Mesenchymal stem cell (in vitro differentiated cells and primary cell): ENCODE results near the gene HHIPL1.
A peak's percentile ranks its signal among the peaks of the same experiment; 100 is the strongest.

ENCODE experiments used
- DNase-seq: peaks from one replicate; pipeline ENCODE4 v3.0.0-alpha.2; 2013
- H2AFZ ChIP-seq: one replicate; pipeline ENCODE4 v1.6.1; 2013; ENCODE audit warnings: low read depth, mild to moderate bottlenecking, control low read depth, inconsistent platforms, low read length, moderate library complexity
- H2AK5ac ChIP-seq: 2 replicates; pipeline ENCODE4 v1.6.1; 2013; ENCODE audit warnings: low read length, moderate library complexity, mild to moderate bottlenecking, inconsistent platforms; ENCODE audit not compliant: severe bottlenecking
- H2BK120ac ChIP-seq: one replicate; pipeline ENCODE4 v1.6.1; 2013; ENCODE audit warnings: low read depth, mild to moderate bottlenecking, inconsistent platforms, low read length, moderate library complexity
- H2BK12ac ChIP-seq, 2 experiments: one replicate each; pipeline ENCODE4 v1.6.1; 2013; ENCODE audit warnings: inconsistent platforms in 2 of 2, low read length in 2 of 2, mild to moderate bottlenecking in 2 of 2, moderate library complexity in 2 of 2, control low read depth in 1 of 2
- H2BK15ac ChIP-seq: one replicate; pipeline ENCODE4 v1.6.1; 2013; ENCODE audit warnings: mild to moderate bottlenecking, low read depth, inconsistent platforms; ENCODE audit not compliant: poor library complexity, severe bottlenecking
- H2BK5ac ChIP-seq: 2 replicates; pipeline ENCODE4 v1.6.1; 2013; ENCODE audit warnings: low read depth, mild to moderate bottlenecking, low read length, control low read depth, inconsistent platforms; ENCODE audit not compliant: poor library complexity, severe bottlenecking
- H3K14ac ChIP-seq, 2 experiments: one replicate each; pipeline ENCODE4 v1.6.1; 2013; ENCODE audit warnings: inconsistent platforms in 2 of 2, low read length in 2 of 2, control low read depth in 1 of 2, mild to moderate bottlenecking in 1 of 2, moderate library complexity in 1 of 2
- H3K18ac ChIP-seq, 2 experiments: one replicate each; pipeline ENCODE4 v1.6.1; 2013; ENCODE audit warnings: inconsistent platforms in 2 of 2, low read length in 2 of 2, control low read depth in 1 of 2, low read depth in 1 of 2, mild to moderate bottlenecking in 1 of 2
- H3K23ac ChIP-seq, 2 experiments: one replicate each; pipeline ENCODE4 v1.6.1; 2013; ENCODE audit warnings: inconsistent platforms in 2 of 2, low read length in 2 of 2, mild to moderate bottlenecking in 2 of 2, moderate library complexity in 2 of 2, control low read depth in 1 of 2
- H3K27ac ChIP-seq: 2 replicates; pipeline ENCODE4 v1.5.1; 2013; ENCODE audit warnings: mild to moderate bottlenecking, moderate library complexity, low read length, control low read depth, inconsistent platforms; ENCODE audit not compliant: poor library complexity, severe bottlenecking
- H3K27me3 ChIP-seq, 2 experiments: 2 replicates each; pipeline versions ENCODE4 v1.6.1 to v1.7.0; 2013; ENCODE audit warnings: low read length in 2 of 2, mild to moderate bottlenecking in 2 of 2, moderate library complexity in 2 of 2, control low read depth in 1 of 2, inconsistent platforms in 1 of 2; ENCODE audit not compliant: control insufficient read depth in 1 of 2, insufficient read depth in 1 of 2
- H3K36me3 ChIP-seq, 2 experiments: 2 replicates each; pipeline versions ENCODE4 v1.6.1 to v1.7.0; 2013; ENCODE audit warnings: low read length in 2 of 2, control low read depth in 1 of 2, inconsistent platforms in 1 of 2, low read depth in 1 of 2, mild to moderate bottlenecking in 1 of 2; ENCODE audit not compliant: insufficient read depth in 2 of 2, control insufficient read depth in 1 of 2
- H3K4ac ChIP-seq, 2 experiments: one replicate each; pipeline ENCODE4 v1.6.1; 2013; ENCODE audit warnings: inconsistent platforms in 2 of 2, low read length in 2 of 2, mild to moderate bottlenecking in 2 of 2, moderate library complexity in 2 of 2, control low read depth in 1 of 2, low read depth in 1 of 2
- H3K4me1 ChIP-seq: 2 replicates; pipeline ENCODE4 v1.6.1; 2013; ENCODE audit warnings: low read depth, low read length, control low read depth; ENCODE audit not compliant: control insufficient read depth, insufficient read depth
- H3K4me2 ChIP-seq: 2 replicates; pipeline ENCODE4 v1.6.1; 2013; ENCODE audit warnings: low read length, mild to moderate bottlenecking, inconsistent platforms; ENCODE audit not compliant: poor library complexity, severe bottlenecking
- H3K4me3 ChIP-seq, 2 experiments: 2 replicates each; pipeline versions ENCODE4 v1.5.1 to v1.7.0; 2013; ENCODE audit warnings: low read length in 2 of 2, mild to moderate bottlenecking in 2 of 2, control low read depth in 1 of 2, low read depth in 1 of 2; ENCODE audit not compliant: insufficient read depth in 1 of 2
- H3K79me1 ChIP-seq: replicated peaks from 2 replicates; pipeline ENCODE4 v1.6.1; 2013; ENCODE audit warnings: mild to moderate bottlenecking, control low read depth, low read length, inconsistent platforms; ENCODE audit not compliant: poor library complexity, severe bottlenecking
- H3K9ac ChIP-seq: 2 replicates; pipeline ENCODE4 v1.7.0; 2013; ENCODE audit warnings: mild to moderate bottlenecking, low read length, moderate library complexity
- H3K9me3 ChIP-seq: 2 replicates; pipeline ENCODE4 v1.7.0; 2013; ENCODE audit warnings: mild to moderate bottlenecking, low read length; ENCODE audit not compliant: control insufficient read depth
- H4K8ac ChIP-seq: one replicate; pipeline ENCODE4 v1.6.1; 2013; ENCODE audit warnings: inconsistent platforms, mild to moderate bottlenecking, low read length, moderate library complexity
- H4K91ac ChIP-seq: one replicate; pipeline ENCODE4 v1.6.1; 2013; ENCODE audit warnings: mild to moderate bottlenecking, low read length, inconsistent platforms
- WGBS: methylation state at CpG from one replicate; pipeline ENCODE4 v1.1.7; 2013; ENCODE audit warnings: mixed read lengths; 5-methylcytosine and 5-hydroxymethylcytosine counted together

Gene HHIPL1

GRCh38 chr14:99667821-99668220 is 22.9 kb downstream of the HHIPL1 start:
- peaks cover 4 to 10% of the 10 kb centered on the region in 2 experiments for H3K27me3 ChIP-seq
- H3K18ac ChIP-seq: no peak overlapping the region
- no peaks in the 10 kb centered on the region for H3K9me3 ChIP-seq
- H3K79me1 ChIP-seq: no peaks in the 10 kb centered on the region
- no peak overlapping the region for H2AFZ ChIP-seq
- H2BK15ac ChIP-seq: no peak overlapping the region
- H2BK120ac ChIP-seq: no peak overlapping the region
- peaks cover 2% of the 10 kb centered on the region for H3K4me1 ChIP-seq
- H3K4ac ChIP-seq: no peak overlapping the region
- no peak overlapping the region for H4K8ac ChIP-seq
- H3K9ac ChIP-seq: no peak overlapping the region
- no peak overlapping the region for H3K4me2 ChIP-seq
- no peaks in the 10 kb centered on the region for H3K36me3 ChIP-seq
- no peak overlapping the region for H3K27ac ChIP-seq
- no peak overlapping the region for H2BK12ac ChIP-seq
- H3K14ac ChIP-seq: no peak overlapping the region
- no peak overlapping the region for H3K23ac ChIP-seq
- WGBS: 92% methylated on average over 9 of the region's 9 CpGs
- H4K91ac ChIP-seq: no peak overlapping the region
- H2AK5ac ChIP-seq: no peak overlapping the region
- no peak overlapping the region for H3K4me3 ChIP-seq
- H2BK5ac ChIP-seq: no peak overlapping the region
- no peak for DNase-seq

GRCh38 chr14:99668307-99669295 is 23.7 kb downstream of the HHIPL1 start:
- Histone ChIP-seq H3K27me3 (peaks cover 4 to 10% of the 10 kb centered on the region in 2 experiments), H2BK12ac (no peak overlapping the region), H4K8ac (no peak overlapping the region), H4K91ac (no peak overlapping the region), H3K4me1 (peaks cover 2% of the 10 kb centered on the region), H3K36me3 (no peaks in the 10 kb centered on the region), H3K79me1 (no peaks in the 10 kb centered on the region), H3K4me2 (no peak overlapping the region), H3K23ac (no peak overlapping the region), H2BK120ac (no peak overlapping the region), H3K9me3 (no peaks in the 10 kb centered on the region), H2AK5ac (no peak overlapping the region), H2AFZ (no peak overlapping the region), H3K4ac (no peak overlapping the region), H3K27ac (no peak overlapping the region), H3K18ac (no peak overlapping the region), H3K4me3 (no peak overlapping the region), H3K9ac (no peak overlapping the region), H3K14ac (no peak overlapping the region), H2BK15ac (no peak overlapping the region), H2BK5ac (no peak overlapping the region)
- WGBS: 84% methylated on average over 23 of the region's 27 CpGs
- no peak for DNase-seq

- H3K27me3 ChIP-seq: peaks cover 4 to 10% of the 10 kb centered on the region in 2 experiments
- peak overlapping the region in 1 of 2 experiments; percentile 7 for H3K4me3 ChIP-seq
- H3K9me3 ChIP-seq: no peaks in the 10 kb centered on the region
- no peaks in the 10 kb centered on the region for H3K79me1 ChIP-seq
- no peak overlapping the region for H3K14ac ChIP-seq
- no peak overlapping the region for H2BK15ac ChIP-seq
- H3K27ac ChIP-seq: no peak overlapping the region
- H2BK5ac ChIP-seq: no peak overlapping the region
- H3K4ac ChIP-seq: no peak overlapping the region
- H3K23ac ChIP-seq: no peak overlapping the region
- no peak overlapping the region for H2BK120ac ChIP-seq
- no peak overlapping the region for H4K91ac ChIP-seq
- H3K9ac ChIP-seq: peak overlapping the region; percentile 12
- no peak overlapping the region for H2BK12ac ChIP-seq
- H3K36me3 ChIP-seq: peaks cover 0 to 2% of the 10 kb centered on the region in 2 experiments
- H3K18ac ChIP-seq: no peak overlapping the region
- H3K4me1 ChIP-seq: no peaks in the 10 kb centered on the region
- 62% methylated on average over 13 of the region's 14 CpGs for WGBS
- H4K8ac ChIP-seq: no peak overlapping the region
- H3K4me2 ChIP-seq: no peak overlapping the region
- H2AFZ ChIP-seq: no peak overlapping the region
- DNase-seq: no peak
- H2AK5ac ChIP-seq: no peak overlapping the region
Measured at GRCh38 chr14:99670361-99671234, 25.7 kb downstream of the HHIPL1 start.
